HEK293T (cell line): ENCODE measurements around the gene GDI1.

Experiments used
- CTCF ChIA-PET: fragments of 350-600 bp; formaldehyde crosslinking; extraction: SDS; loops from one replicate; lab custom pipeline; 2021; ENCODE audit warnings: antibody characterized with exemption, inconsistent platforms; lab: Yijun Ruan, JAX
- POLR2A ChIA-PET: fragments of 350-600 bp; formaldehyde crosslinking; extraction: SDS; loops from one replicate; lab custom pipeline; 2020; ENCODE audit warnings: antibody characterized with exemption, inconsistent platforms; lab: Yijun Ruan, JAX
- DNase-seq: peaks from one replicate; pipeline ENCODE4 v3.0.0; 2012; ENCODE audit warnings: mixed read lengths; ENCODE audit errors: extremely low spot score
- ARNT ChIP-seq: fragments of 450-650 bp; IDR thresholded peaks from 2 replicates; pipeline ENCODE4 v1.6.1; 2017; ENCODE audit warnings: mild to moderate bottlenecking
- BHLHE40 ChIP-seq: fragments of 450-650 bp; IDR thresholded peaks from 2 replicates; pipeline ENCODE4 v1.6.1; 2016; ENCODE audit warnings: mild to moderate bottlenecking, moderate library complexity, borderline replicate concordance
- CTBP1 ChIP-seq: fragments of 450-650 bp; IDR thresholded peaks from 2 replicates; pipeline ENCODE4 v1.6.1; 2016; ENCODE audit warnings: borderline replicate concordance
- ELF4 ChIP-seq: fragments of 450-650 bp; IDR thresholded peaks from 2 replicates; pipeline ENCODE4 v1.6.1; 2017; ENCODE audit warnings: antibody characterized with exemption
- FOXA1 ChIP-seq: fragments of 450-650 bp; IDR thresholded peaks from 2 replicates; pipeline ENCODE4 v1.6.1; 2016; ENCODE audit warnings: mild to moderate bottlenecking
- FOXK2 ChIP-seq: fragments of 450-650 bp; IDR thresholded peaks from 2 replicates; pipeline ENCODE4 v1.6.1; 2016; ENCODE audit warnings: mild to moderate bottlenecking
- FOXM1 ChIP-seq: fragments of 450-650 bp; IDR thresholded peaks from 2 replicates; pipeline ENCODE4 v1.6.1; 2017; ENCODE audit warnings: mild to moderate bottlenecking, borderline replicate concordance
- HDGF ChIP-seq: fragments of 450-650 bp; IDR thresholded peaks from 2 replicates; pipeline ENCODE4 v1.6.1; 2017; ENCODE audit warnings: antibody characterized with exemption, borderline replicate concordance
- L3MBTL2 ChIP-seq: fragments of 450-650 bp; conservative IDR thresholded peaks from 2 replicates; pipeline ENCODE4 v1.6.1; 2016; ENCODE audit warnings: mild to moderate bottlenecking
- LEF1 ChIP-seq: fragments of 450-650 bp; IDR thresholded peaks from 2 replicates; pipeline ENCODE4 v1.6.1; 2017; ENCODE audit warnings: mild to moderate bottlenecking, borderline replicate concordance
- NFRKB ChIP-seq: fragments of 450-650 bp; IDR thresholded peaks from 2 replicates; pipeline ENCODE4 v1.6.1; 2016; ENCODE audit warnings: mild to moderate bottlenecking, moderate library complexity
- PKNOX1 ChIP-seq: fragments of 450-650 bp; IDR thresholded peaks from 2 replicates; pipeline ENCODE4 v1.6.1; 2016
- SP1 ChIP-seq: fragments of 450-650 bp; IDR thresholded peaks from 2 replicates; pipeline ENCODE4 v1.6.1; 2017
- SUZ12 ChIP-seq: fragments of 450-650 bp; IDR thresholded peaks from 2 replicates; pipeline ENCODE4 v1.6.1; 2016; ENCODE audit warnings: mild to moderate bottlenecking
- TARDBP ChIP-seq: fragments of 450-650 bp; IDR thresholded peaks from 2 replicates; pipeline ENCODE4 v1.6.1; 2016
- ZNF384 ChIP-seq: fragments of 450-650 bp; IDR thresholded peaks from 2 replicates; pipeline ENCODE4 v1.6.1; 2016

The GDI1 gene

GRCh38 chrX:154481195-154481594 is 44.2 kb downstream of the GDI1 start:
- no peak for TF ChIP-seq FOXM1
- TF ChIP-seq L3MBTL2: no peak
- no peak for TF ChIP-seq TARDBP
- no peak for TF ChIP-seq BHLHE40
- TF ChIP-seq FOXA1: no peak
- TF ChIP-seq NFRKB: no peak
- TF ChIP-seq LEF1: no peak
- no peak for TF ChIP-seq PKNOX1
- no peak for TF ChIP-seq CTBP1
- TF ChIP-seq ZNF384: no peak
- no peak for TF ChIP-seq ARNT
- TF ChIP-seq FOXK2: no peak
- TF ChIP-seq SUZ12: no peak
- no peak for TF ChIP-seq SP1
- POLR2A ChIA-PET: interaction anchor here (2.4 kb wide), 1 partner anchor 8 kb away, joined by 15 read pairs; the partner anchor contains the start of gene SLC10A3
- CTCF ChIA-PET: no interaction called here
- no peak for DNase-seq

GRCh38 chrX:154481911-154482601 is 45.1 kb downstream of the GDI1 start:
- CTCF ChIA-PET: interaction anchor here (0.6 kb wide), 1 partner anchor 50 kb away, joined by 3 read pairs; no protein-coding TSS in a partner anchor
- POLR2A ChIA-PET: interaction anchor here (0.7 to 1.4 kb wide), 2 partner anchors 8 to 85 kb away, joined by 3 read pairs; partner anchors contain the start of gene SLC10A3
- no peak for TF ChIP-seq PKNOX1
- TF ChIP-seq ELF4: no peak
- no peak for TF ChIP-seq FOXA1
- TF ChIP-seq FOXM1: no peak
- no peak for TF ChIP-seq BHLHE40
- no peak for TF ChIP-seq NFRKB
- TF ChIP-seq ARNT: no peak
- TF ChIP-seq HDGF: no peak
- no peak for TF ChIP-seq LEF1
- no peak for TF ChIP-seq SUZ12
- no peak for TF ChIP-seq CTBP1
- TF ChIP-seq SP1: no peak
- no peak for TF ChIP-seq TARDBP
- TF ChIP-seq FOXK2: no peak
- no peak for TF ChIP-seq ZNF384
- TF ChIP-seq L3MBTL2: no peak
- DNase-seq: no peak

GRCh38 chrX:154482786-154483185 is 45.8 kb downstream of the GDI1 start:
- CTCF ChIA-PET: interaction anchor here (0.6 kb wide), 1 partner anchor 76 kb away, joined by 3 read pairs; no protein-coding TSS in a partner anchor
- TF ChIP-seq CTBP1: no peak
- TF ChIP-seq BHLHE40: no peak
- POLR2A ChIA-PET: interaction anchor here (1.4 kb wide), 1 partner anchor 85 kb away, joined by 3 read pairs; no protein-coding TSS in a partner anchor
- DNase-seq: no peak

- TF ChIP-seq FOXM1: no peak
- TF ChIP-seq HDGF: no peak
- no peak for TF ChIP-seq ARNT
- no peak for TF ChIP-seq FOXK2
- TF ChIP-seq SP1: no peak
- TF ChIP-seq L3MBTL2: no peak
- TF ChIP-seq NFRKB: no peak
- ChIA-PET POLR2A (interaction anchor here (0.6 to 1.4 kb wide), 4 partner anchors 38 to 105 kb away, joined by 3 to 4 read pairs (median 3); partner anchors contain the start of gene RPL10), CTCF (interaction anchor here (0.6 kb wide), 1 partner anchor 77 kb away, joined by 3 read pairs; no protein-coding TSS in a partner anchor)
- DNase-seq: no peak
These were observed 46.4 kb downstream of the GDI1 start for GRCh38 chrX:154483325-154483724.

- ChIA-PET POLR2A (interaction anchor here (1.4 kb wide), 1 partner anchor 87 kb away, joined by 4 read pairs; the partner anchor contains the start of gene RPL10), CTCF (no interaction called here)
- DNase-seq: no peak
- TF ChIP-seq TARDBP (no peak), SP1 (no peak), ELF4 (no peak), LEF1 (no peak), HDGF (no peak), PKNOX1 (no peak), ZNF384 (no peak), FOXK2 (no peak), ARNT (no peak), BHLHE40 (no peak), CTBP1 (no peak), L3MBTL2 (no peak), FOXA1 (no peak), SUZ12 (no peak), NFRKB (no peak), FOXM1 (no peak)
These were observed 47.5 kb downstream of the GDI1 start for GRCh38 chrX:154484255-154485149.
